GM12801 (cell line): ENCODE measurements around the gene ATG7.

Experiments
- CTCF ChIP-seq: IDR thresholded peaks from one replicate; pipeline ENCODE4 v1.5.1; 2011; ENCODE audit warnings: control low read depth; ENCODE audit not compliant: insufficient read length; ENCODE audit errors: extremely low read depth

The ATG7 gene

DNA sequence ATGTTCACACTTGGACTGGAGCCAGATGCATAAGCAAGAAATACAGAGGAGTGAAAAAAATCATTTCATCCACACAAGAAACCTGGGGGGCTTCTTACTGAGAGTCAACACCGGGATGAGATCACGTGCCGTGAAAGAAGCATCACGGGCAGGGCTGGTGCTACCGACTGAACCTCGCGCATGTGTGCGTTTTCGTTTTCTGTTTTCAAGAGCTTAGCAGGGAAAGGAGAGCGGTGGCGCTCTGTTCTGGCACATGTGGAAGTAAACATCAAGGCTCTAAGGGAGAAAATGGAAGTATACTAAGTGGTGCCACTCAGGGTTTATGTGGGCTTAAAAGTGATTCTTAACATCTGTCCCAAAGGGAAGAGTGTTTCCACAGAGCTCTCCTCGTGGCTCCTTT is 315.6 kb downstream of the ATG7 start:
- no peak for TF ChIP-seq CTCF

- TF ChIP-seq CTCF: no peak
Measured at GRCh38 chr3:11588338-11588737, 316.1 kb downstream of the ATG7 start.

DNA sequence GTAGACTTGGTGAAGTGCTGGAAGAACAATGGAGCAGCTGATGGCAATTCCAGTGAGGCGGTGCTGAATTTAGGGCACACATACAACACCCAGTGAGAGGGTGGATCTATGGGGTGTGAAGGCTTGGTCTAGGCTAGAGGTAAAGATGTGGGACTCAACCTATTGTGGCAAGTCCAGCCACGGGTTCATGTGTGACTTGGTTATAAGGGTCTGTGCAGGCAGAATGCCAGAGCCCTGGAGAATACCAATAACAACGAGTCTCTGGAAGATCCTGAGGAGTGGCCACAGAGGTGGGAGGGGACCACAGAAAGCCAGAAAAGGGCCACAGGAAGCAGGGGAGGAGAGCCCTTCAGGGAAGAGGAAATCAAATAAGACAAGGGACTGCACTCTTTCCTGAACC is 316.6 kb downstream of the ATG7 start:
- TF ChIP-seq CTCF: no peak

- no peak for TF ChIP-seq CTCF
Measured at GRCh38 chr3:11589706-11590105, 317.5 kb downstream of the ATG7 start.

- TF ChIP-seq CTCF: no peak
Measured at GRCh38 chr3:11591002-11591355, 318.8 kb downstream of the ATG7 start.

DNA sequence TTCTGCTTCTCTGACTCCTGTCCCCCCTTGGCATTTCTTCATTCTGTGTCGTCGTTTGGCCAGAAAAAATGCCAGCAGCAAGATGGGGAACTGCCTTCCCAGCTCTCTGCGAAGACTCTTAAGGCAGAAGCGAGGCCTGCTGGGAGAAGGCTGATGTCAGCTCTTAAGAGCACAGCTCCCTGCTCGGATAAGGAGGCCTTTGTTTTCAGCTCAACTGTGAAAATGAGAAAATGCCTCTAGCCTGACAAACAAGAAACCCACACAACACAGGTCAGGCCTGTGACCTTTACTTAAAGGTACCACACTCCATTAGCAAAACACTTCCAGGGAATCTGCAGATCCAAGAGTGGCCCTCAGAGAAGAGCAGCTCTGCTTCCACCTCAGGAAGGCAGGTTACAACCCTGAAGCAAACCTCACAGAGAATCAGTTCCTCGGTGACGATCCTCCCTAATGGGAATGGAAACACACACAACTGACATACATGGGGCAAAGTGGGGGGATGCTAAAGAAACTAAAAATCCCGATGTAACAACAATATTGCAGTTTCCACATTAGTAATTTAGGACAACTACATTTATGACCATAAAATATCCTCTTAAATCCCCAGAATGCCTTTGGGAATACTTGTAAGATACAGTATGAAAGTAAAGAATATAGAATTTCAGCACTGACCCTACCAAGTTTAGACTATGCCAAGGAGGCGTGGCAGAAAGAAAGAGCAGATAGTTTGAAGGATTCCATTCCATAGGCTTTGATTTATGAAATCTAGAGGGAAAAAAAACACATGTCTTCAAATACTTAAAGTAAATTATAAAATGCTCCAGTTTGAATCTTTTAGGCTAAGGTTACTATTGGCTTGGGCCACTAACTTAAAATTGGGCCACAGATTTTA is 319.4 kb downstream of the ATG7 start:
- TF ChIP-seq CTCF: no peak

DNA sequence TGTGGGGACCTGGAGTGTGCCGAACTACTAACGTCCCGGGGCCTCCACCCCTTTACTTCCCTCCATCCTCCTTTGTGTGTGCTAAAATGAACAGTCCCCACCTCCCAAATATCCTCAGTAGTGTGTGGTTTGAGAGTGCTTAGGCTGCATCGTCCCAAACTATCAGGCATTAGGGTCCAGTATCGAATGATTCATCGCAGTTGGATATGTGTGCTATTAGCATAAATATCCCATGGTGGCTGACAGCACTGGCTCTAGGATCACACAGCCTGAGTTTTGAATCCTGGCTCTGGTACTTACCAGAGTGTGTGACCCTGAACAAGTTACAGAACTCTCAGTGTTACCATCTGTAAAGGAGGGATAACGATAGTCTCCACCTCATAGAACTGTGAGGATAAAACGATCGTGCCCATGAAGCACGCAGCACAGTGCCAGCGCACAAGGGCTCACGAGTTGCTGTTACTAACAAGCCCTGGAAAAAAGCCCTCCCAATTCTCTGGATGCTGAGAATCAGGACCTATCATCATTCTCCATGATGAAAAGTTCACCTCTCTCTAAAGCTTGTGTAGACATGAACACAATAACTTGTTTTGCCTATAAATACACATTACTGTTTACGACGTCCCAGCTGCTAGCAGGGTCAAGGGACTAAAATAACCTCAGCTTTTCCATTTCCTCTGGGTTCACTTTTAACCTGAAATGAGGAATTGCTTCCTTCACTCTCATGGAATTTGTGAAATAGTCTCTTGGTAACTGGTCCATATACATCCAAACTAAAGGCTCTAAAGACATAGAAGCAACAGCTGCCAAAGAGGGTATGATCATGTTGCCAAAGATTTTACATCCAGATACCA is 320.5 kb downstream of the ATG7 start:
- no peak for TF ChIP-seq CTCF
